CD4-positive, alpha-beta memory T cell (primary cell): ENCODE data around the gene ABCA12. TPM values are rescaled to one million over a fixed set of nuclear protein-coding genes. Genes with fewer than 3 reads are reported as not detected.

ENCODE experiments used
- CTCF ChIA-PET: fragments of 350-600 bp; sonication (Branson Sonifier 250); formaldehyde crosslinking; loops from one replicate; lab custom pipeline; 2021; ENCODE audit warnings: inconsistent platforms; ENCODE audit not compliant: partially characterized antibody; lab: Charles Lee
- POLR2A ChIA-PET: fragments of 350-600 bp; sonication (Branson Sonifier 250); formaldehyde crosslinking; loops from one replicate; lab custom pipeline; 2021; ENCODE audit not compliant: partially characterized antibody; lab: Charles Lee
- DNase-seq, 5 donors: peaks; one replicate each; pipeline versions ENCODE4 v3.0.0 to v3.0.0-alpha.2; 2020 to 2022; ENCODE audit warnings: mixed read lengths in 1 of 5
- H3K27ac ChIP-seq: one replicate; pipeline ENCODE4 v1.7.0; 2013; ENCODE audit warnings: low read depth, low read length
- H3K27me3 ChIP-seq: 2 replicates; pipeline ENCODE4 v1.7.0; 2013; ENCODE audit warnings: mild to moderate bottlenecking, low read length, moderate library complexity; ENCODE audit not compliant: insufficient read depth
- H3K36me3 ChIP-seq: 2 replicates; pipeline ENCODE4 v1.7.0; 2013; ENCODE audit warnings: mild to moderate bottlenecking, low read length, moderate library complexity; ENCODE audit not compliant: insufficient read depth
- H3K4me1 ChIP-seq: 2 replicates; pipeline ENCODE4 v1.7.0; 2013; ENCODE audit warnings: mild to moderate bottlenecking, low read length, moderate library complexity; ENCODE audit not compliant: insufficient read depth
- H3K4me3 ChIP-seq, 2 donors: one replicate each; pipeline ENCODE4 v1.7.0; 2013; ENCODE audit warnings: low read length in 2 of 2, mild to moderate bottlenecking in 1 of 2
- H3K9me3 ChIP-seq, 2 donors: one replicate each; pipeline ENCODE4 v1.7.0; 2013; ENCODE audit warnings: low read length in 2 of 2, control low read depth in 1 of 2; ENCODE audit not compliant: control insufficient read depth in 1 of 2
- H3K27ac Mint-ChIP-seq, 7 donors: one replicate each; pipeline ENCODE4 v1.8.0; 2020 to 2021; ENCODE audit warnings: mixed read lengths in 7 of 7, mild to moderate bottlenecking in 6 of 7, inconsistent platforms in 3 of 7, moderate library complexity in 3 of 7
- H3K27me3 Mint-ChIP-seq, 2 donors: one replicate each; pipeline ENCODE4 v1.8.0; 2020 to 2021; ENCODE audit warnings: mixed read lengths in 2 of 2
- H3K36me3 Mint-ChIP-seq, 2 donors: one replicate each; pipeline ENCODE4 v1.8.0; 2020 to 2021; ENCODE audit warnings: mixed read lengths in 2 of 2, inconsistent platforms in 1 of 2, mild to moderate bottlenecking in 1 of 2
- H3K4me1 Mint-ChIP-seq, 4 donors: one replicate each; pipeline ENCODE4 v1.8.0; 2020 to 2021; ENCODE audit warnings: mixed read lengths in 4 of 4, mild to moderate bottlenecking in 1 of 4
- H3K4me3 Mint-ChIP-seq, 8 donors: one replicate each; pipeline ENCODE4 v1.8.0; 2020 to 2021; ENCODE audit warnings: mixed read lengths in 8 of 8, mild to moderate bottlenecking in 7 of 8, moderate library complexity in 6 of 8, inconsistent platforms in 3 of 8
- H3K9me3 Mint-ChIP-seq, 8 donors: one replicate each; pipeline ENCODE4 v1.8.0; 2020 to 2021; ENCODE audit warnings: mixed read lengths in 8 of 8, mild to moderate bottlenecking in 5 of 8, inconsistent platforms in 3 of 8, moderate library complexity in 1 of 8
- intact Hi-C: fragments of 100-400 bp; cut with micrococcal nuclease; formaldehyde crosslinking; loops from one replicate; pipeline ENCODE4 v1.15.1; 2023
- polyA plus RNA-seq, 2 donors: library from polyadenylated mRNA; unstranded; fragments of 300-500 nt; fragmentation: Illumina TruSeq; gene quantifications; one replicate each; pipeline ENCODE4 v1.2.3, GENCODE V29; 2021
- total RNA-seq, 2 experiments: library from RNA; stranded (reverse); gene quantifications; one replicate each; pipeline ENCODE4 v1.2.3, GENCODE V29; 2021

Gene ABCA12
- total and polyA plus RNA-seq, 4 experiments from 2014 or later, result not detected

GRCh38 chr2:214985619-214986018 lies 152.8 kb downstream of the ABCA12 start:
- no peaks in the 10 kb centered on the region for H3K4me1 ChIP-seq
- H3K27me3 ChIP-seq, result no peaks in the 10 kb centered on the region
- Mint-ChIP-seq H3K4me1 (no peaks in the 10 kb centered on the region), H3K27me3 (peaks cover 0 to 2% of the 10 kb centered on the region in 2 donors), H3K4me3 (no peak overlapping the region), H3K36me3 (no peaks in the 10 kb centered on the region), H3K27ac (no peak overlapping the region), H3K9me3 (no peaks in the 10 kb centered on the region)
- POLR2A ChIA-PET, result no interaction called here
- H3K36me3 ChIP-seq, result no peaks in the 10 kb centered on the region
- no peaks in the 10 kb centered on the region for H3K9me3 ChIP-seq
- intact Hi-C loops, result no loop called here
- no peak for DNase-seq
- H3K27ac ChIP-seq, result no peak overlapping the region
- CTCF ChIA-PET, result no interaction called here
- no peak overlapping the region for H3K4me3 ChIP-seq

- ChIA-PET CTCF (no interaction called here), POLR2A (no interaction called here)
- intact Hi-C loops, result no loop called here
- Mint-ChIP-seq H3K27me3 (peaks cover 0 to 3% of the 10 kb centered on the region in 2 donors), H3K4me1 (no peaks in the 10 kb centered on the region), H3K9me3 (peaks cover 0 to 17% (median 10%) of the 10 kb centered on the region in 8 donors), H3K27ac (no peak overlapping the region), H3K36me3 (no peaks in the 10 kb centered on the region), H3K4me3 (no peak overlapping the region)
- H3K4me3 ChIP-seq, result no peak overlapping the region
- no peaks in the 10 kb centered on the region for H3K36me3 ChIP-seq
- no peaks in the 10 kb centered on the region for H3K27me3 ChIP-seq
- H3K9me3 ChIP-seq, result no peaks in the 10 kb centered on the region
- no peak for DNase-seq
- no peaks in the 10 kb centered on the region for H3K4me1 ChIP-seq
- H3K27ac ChIP-seq, result no peak overlapping the region
Measured at GRCh38 chr2:214966420-214966819, 172.0 kb downstream of the ABCA12 start.

GRCh38 chr2:214960677-214961076 lies 177.7 kb downstream of the ABCA12 start:
- Mint-ChIP-seq H3K4me3 (no peak overlapping the region), H3K9me3 (peaks cover 0 to 17% (median 10%) of the 10 kb centered on the region in 8 donors), H3K27ac (no peak overlapping the region), H3K27me3 (peaks cover 0 to 6% of the 10 kb centered on the region in 2 donors), H3K4me1 (no peaks in the 10 kb centered on the region), H3K36me3 (no peaks in the 10 kb centered on the region)
- H3K27ac ChIP-seq, result no peak overlapping the region
- POLR2A ChIA-PET, result no interaction called here
- CTCF ChIA-PET, result interaction anchor here (0.8 kb wide), 1 partner anchor 15 kb away, joined by 3 read pairs; no protein-coding TSS in a partner anchor
- no peaks in the 10 kb centered on the region for H3K27me3 ChIP-seq
- intact Hi-C loops, result no loop called here
- no peak overlapping the region for H3K4me3 ChIP-seq
- no peaks in the 10 kb centered on the region for H3K9me3 ChIP-seq
- no peaks in the 10 kb centered on the region for H3K4me1 ChIP-seq
- H3K36me3 ChIP-seq, result no peaks in the 10 kb centered on the region
- DNase-seq, result no peak

- no peaks in the 10 kb centered on the region for H3K9me3 ChIP-seq
- no peaks in the 10 kb centered on the region for H3K27me3 ChIP-seq
- Mint-ChIP-seq H3K27ac (no peak overlapping the region), H3K9me3 (peaks cover 0 to 1% (median 0%) of the 10 kb centered on the region in 8 donors), H3K36me3 (no peaks in the 10 kb centered on the region), H3K4me1 (no peaks in the 10 kb centered on the region), H3K4me3 (no peak overlapping the region), H3K27me3 (peaks cover 0 to 2% of the 10 kb centered on the region in 2 donors)
- CTCF ChIA-PET, result no interaction called here
- intact Hi-C loops, result no loop called here
- POLR2A ChIA-PET, result no interaction called here
- no peaks in the 10 kb centered on the region for H3K36me3 ChIP-seq
- DNase-seq, result no peak
- H3K4me3 ChIP-seq, result no peak overlapping the region
- H3K27ac ChIP-seq, result no peak overlapping the region
- no peaks in the 10 kb centered on the region for H3K4me1 ChIP-seq
Measured at GRCh38 chr2:214946949-214947348, 191.5 kb downstream of the ABCA12 start.

GRCh38 chr2:214934006-214934405 lies 204.4 kb downstream of the ABCA12 start:
- no peak for DNase-seq
- POLR2A ChIA-PET, result no interaction called here
- Mint-ChIP-seq H3K27me3 (no peaks in the 10 kb centered on the region), H3K36me3 (no peaks in the 10 kb centered on the region), H3K9me3 (peaks cover 0 to 2% (median 0%) of the 10 kb centered on the region in 8 donors), H3K4me1 (no peaks in the 10 kb centered on the region), H3K27ac (no peak overlapping the region), H3K4me3 (no peak overlapping the region)
- intact Hi-C loops, result no loop called here
- no peak overlapping the region for H3K27ac ChIP-seq
- no peak overlapping the region for H3K4me3 ChIP-seq
- no peaks in the 10 kb centered on the region for H3K36me3 ChIP-seq
- no peaks in the 10 kb centered on the region for H3K4me1 ChIP-seq
- H3K27me3 ChIP-seq, result no peaks in the 10 kb centered on the region
- H3K9me3 ChIP-seq, result no peaks in the 10 kb centered on the region
- CTCF ChIA-PET, result no interaction called here

- no peak overlapping the region for H3K4me3 Mint-ChIP-seq
- H3K4me1 ChIP-seq, result no peaks in the 10 kb centered on the region
- no peak overlapping the region for H3K27ac Mint-ChIP-seq
- H3K36me3 ChIP-seq, result no peaks in the 10 kb centered on the region
- no peaks in the 10 kb centered on the region for H3K4me1 Mint-ChIP-seq
- peaks cover 1 to 4% of the 10 kb centered on the region in 2 donors for H3K27me3 Mint-ChIP-seq
- H3K9me3 ChIP-seq, result no peaks in the 10 kb centered on the region
- peaks cover 0 to 3% (median 0%) of the 10 kb centered on the region in 8 donors for H3K9me3 Mint-ChIP-seq
- no peaks in the 10 kb centered on the region for H3K36me3 Mint-ChIP-seq
- intact Hi-C loops, result no loop called here
- H3K27ac ChIP-seq, result no peak overlapping the region
- POLR2A ChIA-PET, result no interaction called here
- DNase-seq, result no peak
- CTCF ChIA-PET, result no interaction called here
- no peaks in the 10 kb centered on the region for H3K27me3 ChIP-seq
- H3K4me3 ChIP-seq, result no peak overlapping the region
Measured at GRCh38 chr2:214904634-214905033, 233.8 kb downstream of the ABCA12 start.

- no peak for DNase-seq
- Histone ChIP-seq H3K27me3 (no peaks in the 10 kb centered on the region), H3K4me3 (no peak overlapping the region), H3K9me3 (no peaks in the 10 kb centered on the region), H3K4me1 (no peaks in the 10 kb centered on the region), H3K27ac (no peak overlapping the region), H3K36me3 (no peaks in the 10 kb centered on the region)
- peaks cover 0 to 3% (median 0%) of the 10 kb centered on the region in 8 donors for H3K9me3 Mint-ChIP-seq
- H3K4me1 Mint-ChIP-seq, result no peaks in the 10 kb centered on the region
- no peak overlapping the region for H3K4me3 Mint-ChIP-seq
- H3K36me3 Mint-ChIP-seq, result no peaks in the 10 kb centered on the region
- H3K27me3 Mint-ChIP-seq, result peaks cover 1 to 3% of the 10 kb centered on the region in 2 donors
- no peak overlapping the region for H3K27ac Mint-ChIP-seq
- intact Hi-C loops, result no loop called here
- CTCF ChIA-PET, result no interaction called here
- POLR2A ChIA-PET, result no interaction called here
Measured at GRCh38 chr2:214904176-214904575, 234.2 kb downstream of the ABCA12 start.

- intact Hi-C loops, result no loop called here
- Mint-ChIP-seq H3K4me3 (no peak overlapping the region), H3K4me1 (no peaks in the 10 kb centered on the region), H3K36me3 (no peaks in the 10 kb centered on the region), H3K9me3 (peaks cover 0 to 3% (median 0%) of the 10 kb centered on the region in 8 donors), H3K27me3 (peaks cover 0 to 1% of the 10 kb centered on the region in 2 donors), H3K27ac (no peak overlapping the region)
- Histone ChIP-seq H3K4me3 (no peak overlapping the region), H3K9me3 (no peaks in the 10 kb centered on the region), H3K27ac (no peak overlapping the region), H3K4me1 (no peaks in the 10 kb centered on the region), H3K36me3 (no peaks in the 10 kb centered on the region), H3K27me3 (no peaks in the 10 kb centered on the region)
- DNase-seq, result no peak
- POLR2A ChIA-PET, result no interaction called here
- CTCF ChIA-PET, result no interaction called here
Measured at GRCh38 chr2:214902286-214902685, 236.1 kb downstream of the ABCA12 start.
